ENCODE measurements around the gene SAA2. TPM values are rescaled to one million over a fixed set of nuclear protein-coding genes. Genes with fewer than 3 reads are reported as not detected.

The SAA2 gene
- total and polyA plus RNA-seq, 4 donors, result 18.6 to 1,381 (median 80.6) TPM

DNA sequence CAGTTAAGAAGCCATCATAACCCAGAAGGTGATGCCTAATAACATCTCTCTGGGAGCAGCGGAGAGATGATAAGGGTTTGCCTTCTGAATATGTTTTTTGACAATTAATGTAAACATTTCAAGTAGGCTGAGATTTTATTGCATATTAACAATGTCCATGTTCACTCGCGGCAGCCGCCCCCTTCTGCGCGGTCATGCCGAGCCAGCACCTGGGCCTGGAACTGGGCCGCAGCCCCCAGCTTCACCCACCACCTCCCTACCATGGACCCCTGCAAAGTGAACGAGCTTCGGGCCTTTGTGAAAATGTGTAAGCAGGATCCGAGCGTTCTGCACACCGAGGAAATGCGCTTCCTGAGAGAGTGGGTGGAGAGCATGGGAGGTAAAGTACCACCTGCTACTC, 13.3 kb upstream of the SAA2 start:
- TF ChIP-seq, protein P1, sequence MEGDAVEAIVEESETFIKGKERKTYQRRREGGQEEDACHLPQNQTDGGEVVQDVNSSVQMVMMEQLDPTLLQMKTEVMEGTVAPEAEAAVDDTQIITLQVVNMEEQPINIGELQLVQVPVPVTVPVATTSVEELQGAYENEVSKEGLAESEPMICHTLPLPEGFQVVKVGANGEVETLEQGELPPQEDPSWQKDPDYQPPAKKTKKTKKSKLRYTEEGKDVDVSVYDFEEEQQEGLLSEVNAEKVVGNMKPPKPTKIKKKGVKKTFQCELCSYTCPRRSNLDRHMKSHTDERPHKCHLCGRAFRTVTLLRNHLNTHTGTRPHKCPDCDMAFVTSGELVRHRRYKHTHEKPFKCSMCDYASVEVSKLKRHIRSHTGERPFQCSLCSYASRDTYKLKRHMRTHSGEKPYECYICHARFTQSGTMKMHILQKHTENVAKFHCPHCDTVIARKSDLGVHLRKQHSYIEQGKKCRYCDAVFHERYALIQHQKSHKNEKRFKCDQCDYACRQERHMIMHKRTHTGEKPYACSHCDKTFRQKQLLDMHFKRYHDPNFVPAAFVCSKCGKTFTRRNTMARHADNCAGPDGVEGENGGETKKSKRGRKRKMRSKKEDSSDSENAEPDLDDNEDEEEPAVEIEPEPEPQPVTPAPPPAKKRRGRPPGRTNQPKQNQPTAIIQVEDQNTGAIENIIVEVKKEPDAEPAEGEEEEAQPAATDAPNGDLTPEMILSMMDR (IDR thresholded peaks at IDR 0.05; ENCODE audit: control extremely low read depth, extremely low read depth), result no peak
- no peak for ATAC-seq (ENCODE audit: insufficient read depth, low FRiP score)
- no peaks in the 10 kb centered on the region for H3K9me3 ChIP-seq (ENCODE audit: control insufficient read depth in 4 of 4, insufficient read depth in 3 of 4, low read length in 3 of 4)
- WGBS, 2 donors, result 94 to 99% methylated on average over 14 of the region's 14 CpGs
- no peak overlapping the region for H3K27ac ChIP-seq (ENCODE audit: low read depth in 1 of 2, low read length in 1 of 2)
- H3K9ac ChIP-seq (ENCODE audit: insufficient read depth in 1 of 2, low read length in 2 of 2), result no peak overlapping the region
- no peak overlapping the region for H3K4me3 ChIP-seq
- H3K27me3 ChIP-seq (ENCODE audit: control insufficient read depth in 3 of 3, insufficient read depth in 3 of 3, low read length in 2 of 3), result peaks cover 0 to 4% (median 0%) of the 10 kb centered on the region in 3 donors
- no peaks in the 10 kb centered on the region for H3K36me3 ChIP-seq (ENCODE audit: control insufficient read depth in 4 of 4, insufficient read depth in 4 of 4, low read length in 4 of 4)
- peaks cover 0 to 5% (median 0%) of the 10 kb centered on the region in 5 donors for H3K4me1 ChIP-seq (ENCODE audit: control insufficient read depth in 5 of 5, insufficient read depth in 5 of 5, low read length in 5 of 5)
- no peak for DNase-seq

DNA sequence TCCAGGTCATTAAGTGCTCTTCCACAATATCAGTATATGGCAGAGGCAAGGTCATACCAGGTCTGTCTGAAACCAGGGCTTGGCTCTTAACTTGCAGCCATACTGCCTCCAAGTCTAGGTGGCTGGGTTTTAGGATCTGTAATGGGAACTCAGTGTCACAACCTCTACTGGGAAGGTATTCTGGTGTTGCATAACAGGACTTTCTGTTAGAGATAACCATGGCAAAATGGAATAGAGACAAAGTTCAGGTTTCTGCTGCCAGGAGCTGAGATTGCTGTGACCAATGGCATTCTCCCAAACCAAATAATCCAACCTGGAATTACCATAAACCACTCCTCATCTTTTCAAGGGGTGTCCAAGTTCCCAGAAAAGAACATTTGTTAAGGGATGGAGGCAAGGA, 10.8 kb upstream of the SAA2 start:
- no peaks in the 10 kb centered on the region for H3K36me3 ChIP-seq (ENCODE audit: control insufficient read depth in 4 of 4, insufficient read depth in 4 of 4, low read length in 4 of 4)
- ATAC-seq (ENCODE audit: insufficient read depth, low FRiP score) (no peak), DNase-seq (no peak)
- H3K4me1 ChIP-seq (ENCODE audit: control insufficient read depth in 5 of 5, insufficient read depth in 5 of 5, low read length in 5 of 5), result peaks cover 0 to 1% (median 0%) of the 10 kb centered on the region in 5 donors
- no peaks in the 10 kb centered on the region for H3K9me3 ChIP-seq (ENCODE audit: control insufficient read depth in 4 of 4, insufficient read depth in 3 of 4, low read length in 3 of 4)
- H3K27me3 ChIP-seq (ENCODE audit: control insufficient read depth in 3 of 3, insufficient read depth in 3 of 3, low read length in 2 of 3), result no peaks in the 10 kb centered on the region
- no peak overlapping the region for H3K9ac ChIP-seq (ENCODE audit: insufficient read depth in 1 of 2, low read length in 2 of 2)
- H3K27ac ChIP-seq (ENCODE audit: low read depth in 1 of 2, low read length in 1 of 2), result no peak overlapping the region
- no peak overlapping the region for H3K4me3 ChIP-seq
- TF ChIP-seq, protein P1 (IDR thresholded peaks at IDR 0.05; ENCODE audit: control extremely low read depth, extremely low read depth), result no peak

DNA sequence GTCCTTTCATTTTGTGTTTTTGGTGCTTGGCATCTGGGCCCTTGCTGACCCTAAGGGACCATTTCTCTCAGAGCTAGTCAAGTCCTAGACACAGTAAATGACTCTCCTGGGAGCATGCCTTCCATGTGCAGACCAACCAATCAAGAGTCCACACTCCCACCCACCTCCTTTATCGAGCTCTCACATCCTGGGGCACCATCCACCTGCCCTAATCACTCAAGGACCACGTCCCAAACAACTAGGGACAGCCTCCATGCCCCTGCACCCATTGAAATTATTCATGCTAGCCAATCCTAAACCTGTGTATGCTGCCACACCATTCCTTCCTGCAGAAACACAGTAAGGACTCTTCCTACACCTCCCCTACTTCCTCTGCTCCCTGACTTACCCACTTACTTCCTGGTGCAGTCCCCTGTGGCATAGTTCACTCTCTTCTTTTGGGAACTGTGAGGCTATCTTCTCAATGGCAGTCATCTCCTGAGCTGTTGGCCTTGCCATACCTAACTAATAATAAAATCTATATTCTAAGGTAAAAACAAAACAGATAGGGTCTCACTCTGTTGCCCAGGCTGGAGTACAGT, 6.4 kb upstream of the SAA2 start:
- H3K27me3 ChIP-seq (ENCODE audit: control insufficient read depth in 3 of 3, insufficient read depth in 3 of 3, low read length in 2 of 3), result no peaks in the 10 kb centered on the region
- H3K4me3 ChIP-seq, result no peak overlapping the region
- ATAC-seq (ENCODE audit: insufficient read depth, low FRiP score) (no peak), DNase-seq (no peak)
- no peaks in the 10 kb centered on the region for H3K9me3 ChIP-seq (ENCODE audit: control insufficient read depth in 4 of 4, insufficient read depth in 3 of 4, low read length in 3 of 4)
- H3K4me1 ChIP-seq (ENCODE audit: control insufficient read depth in 5 of 5, insufficient read depth in 5 of 5, low read length in 5 of 5), result peaks cover 0 to 1% (median 0%) of the 10 kb centered on the region in 5 donors
- WGBS, 2 donors, result 69 to 81% methylated on average over 2 of the region's 2 CpGs
- TF ChIP-seq, protein P1 (IDR thresholded peaks at IDR 0.05; ENCODE audit: control extremely low read depth, extremely low read depth), result no peak
- H3K9ac ChIP-seq (ENCODE audit: insufficient read depth in 1 of 2, low read length in 2 of 2), result no peak overlapping the region
- no peaks in the 10 kb centered on the region for H3K36me3 ChIP-seq (ENCODE audit: control insufficient read depth in 4 of 4, insufficient read depth in 4 of 4, low read length in 4 of 4)
- no peak overlapping the region for H3K27ac ChIP-seq (ENCODE audit: low read depth in 1 of 2, low read length in 1 of 2)

Data from lung (tissue), 12 donors.